Stomach smooth muscle (tissue), 2 donors: Measurements from ENCODE around the gene TRAF5.
"Not testable (repeated sequence)": the region's sequence is repeated elsewhere in the genome, so short reads cannot be mapped to it uniquely, and the experiment has no call there.

ENCODE experiments used
- H3K27ac ChIP-seq: one replicate; pipeline ENCODE4 v1.7.0; 2013; ENCODE audit warnings: mild to moderate bottlenecking, low read length, inconsistent platforms
- H3K27me3 ChIP-seq, 2 donors: one replicate each; pipeline ENCODE4 v1.7.0; 2013; ENCODE audit warnings: low read length in 2 of 2; ENCODE audit not compliant: insufficient read depth in 2 of 2, control insufficient read depth in 1 of 2
- H3K36me3 ChIP-seq, 2 donors: one replicate each; pipeline ENCODE4 v1.7.0; 2013; ENCODE audit warnings: low read length in 2 of 2; ENCODE audit not compliant: control insufficient read depth in 2 of 2, insufficient read depth in 2 of 2
- H3K4me1 ChIP-seq: one replicate; pipeline ENCODE4 v1.7.0; 2013; ENCODE audit warnings: low read length; ENCODE audit not compliant: control insufficient read depth, insufficient read depth
- H3K4me3 ChIP-seq, 2 donors: one replicate each; pipeline ENCODE4 v1.7.0; 2013; ENCODE audit warnings: low read length in 2 of 2
- H3K9ac ChIP-seq, 2 donors: one replicate each; pipeline ENCODE4 v1.7.0; 2013; ENCODE audit warnings: low read length in 2 of 2, mild to moderate bottlenecking in 1 of 2
- H3K9me3 ChIP-seq, 2 donors: one replicate each; pipeline ENCODE4 v1.7.0; 2013; ENCODE audit warnings: low read length in 2 of 2; ENCODE audit not compliant: control insufficient read depth in 2 of 2
- donor health status: healthy.
- donor health status: Pancreatic carcinoma.

Gene TRAF5

GRCh38 chr1:211378844-211379243 is 52.2 kb downstream of the TRAF5 start:
- H3K4me3 ChIP-seq = no peak overlapping the region
- H3K36me3 ChIP-seq = peaks cover 3 to 10% of the 10 kb centered on the region in 2 donors
- H3K9me3 ChIP-seq = no peaks in the 10 kb centered on the region
- no peak overlapping the region for H3K9ac ChIP-seq
- H3K27me3 ChIP-seq = no peaks in the 10 kb centered on the region
- no peaks in the 10 kb centered on the region for H3K4me1 ChIP-seq
- no peak overlapping the region for H3K27ac ChIP-seq

- H3K27ac ChIP-seq = no peak overlapping the region
- no peak overlapping the region for H3K9ac ChIP-seq
- H3K36me3 ChIP-seq = peaks cover 0 to 7% of the 10 kb centered on the region in 2 donors
- no peaks in the 10 kb centered on the region for H3K4me1 ChIP-seq
- no peak overlapping the region for H3K4me3 ChIP-seq
- no peaks in the 10 kb centered on the region for H3K27me3 ChIP-seq
- H3K9me3 ChIP-seq = no peaks in the 10 kb centered on the region
Measured at GRCh38 chr1:211379446-211379845, 52.8 kb downstream of the TRAF5 start.

DNA sequence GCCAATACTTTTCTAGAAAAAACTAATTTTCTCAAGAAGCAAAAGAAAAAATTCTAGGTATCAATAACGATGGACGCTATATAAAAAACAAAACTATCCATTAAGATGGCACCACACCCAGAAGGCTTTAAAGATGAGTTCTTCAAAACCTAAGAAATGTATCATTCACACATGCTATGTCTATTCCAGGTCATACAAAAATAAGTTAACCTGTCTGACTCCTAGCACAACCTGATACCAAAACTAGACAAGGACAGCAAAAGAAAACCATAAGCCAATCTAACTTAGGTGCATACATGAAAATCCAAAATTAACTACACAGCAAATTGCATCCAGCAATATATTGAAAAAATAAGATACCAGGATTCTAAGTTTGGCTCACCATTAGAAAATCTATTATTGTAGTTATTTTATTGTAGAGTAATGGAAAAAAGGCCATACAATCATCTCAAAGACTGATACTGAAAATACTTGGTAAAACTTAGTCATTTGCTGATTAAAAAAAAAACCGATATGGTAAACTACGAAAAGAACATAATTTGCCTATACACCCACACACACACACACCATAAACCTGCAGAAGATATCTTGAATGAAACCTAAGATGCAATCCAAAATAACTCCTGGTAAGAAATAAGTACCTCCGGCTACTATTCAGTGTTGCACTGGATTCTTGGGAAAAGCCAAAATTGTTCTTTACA is 55.0 kb downstream of the TRAF5 start:
- H3K27me3 ChIP-seq = no peaks in the 10 kb centered on the region
- H3K36me3 ChIP-seq = peaks cover 0 to 4% of the 10 kb centered on the region in 2 donors
- no peak overlapping the region for H3K9ac ChIP-seq
- no peaks in the 10 kb centered on the region for H3K4me1 ChIP-seq
- H3K27ac ChIP-seq = no peak overlapping the region
- H3K4me3 ChIP-seq = peak overlapping the region; percentile 86 to 88
- H3K9me3 ChIP-seq = no peaks in the 10 kb centered on the region

- Histone ChIP-seq H3K9me3 (no peaks in the 10 kb centered on the region), H3K27me3 (no peaks in the 10 kb centered on the region), H3K4me1 (no peaks in the 10 kb centered on the region), H3K27ac (peak overlapping the region; percentile 88), H3K36me3 (no peaks in the 10 kb centered on the region), H3K4me3 (peak overlapping the region; percentile 86 to 88), H3K9ac (peak overlapping the region; percentile 93 to 96)
Measured at GRCh38 chr1:211382182-211382713, 55.6 kb downstream of the TRAF5 start.

DNA sequence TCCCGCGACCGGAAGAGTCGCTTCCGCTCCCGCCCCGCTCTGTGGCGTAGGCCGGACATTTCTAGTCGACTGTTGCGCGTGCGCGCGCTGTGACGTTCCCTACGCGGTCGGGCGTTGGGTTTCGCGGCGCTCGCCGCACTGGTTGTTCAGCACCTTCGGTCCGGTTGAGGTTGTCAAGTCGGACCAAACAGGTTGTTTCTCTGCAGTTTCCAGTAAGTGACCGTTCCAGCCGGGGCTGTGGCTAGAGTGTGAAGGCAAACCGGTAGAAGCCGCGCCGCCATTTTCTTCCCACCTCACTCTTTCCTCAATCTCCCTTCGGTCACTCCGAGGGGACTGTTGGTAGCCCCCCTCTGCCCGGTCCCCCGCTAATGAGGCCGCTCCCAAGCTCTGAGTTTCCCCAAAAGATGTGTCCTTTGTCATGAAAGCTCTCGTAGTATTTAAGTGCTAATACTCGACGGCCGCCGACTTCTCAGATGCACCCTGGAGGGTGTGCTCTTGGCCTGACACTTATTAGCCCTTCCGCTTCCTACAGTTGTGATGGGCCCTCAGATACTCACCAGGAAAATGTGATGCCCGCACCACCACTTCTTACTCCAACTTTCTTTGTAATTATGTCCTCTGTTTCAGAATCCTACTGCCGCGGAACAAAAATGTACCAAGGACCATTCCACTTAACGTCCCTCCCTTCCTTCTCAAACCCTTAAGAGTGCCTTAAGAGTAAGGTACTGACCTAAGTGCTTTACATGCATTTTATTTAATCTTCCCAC is 56.3 kb downstream of the TRAF5 start:
- Histone ChIP-seq H3K27me3 (no peaks in the 10 kb centered on the region), H3K4me1 (no peaks in the 10 kb centered on the region), H3K4me3 (peak overlapping the region; percentile 86 to 88), H3K36me3 (no peaks in the 10 kb centered on the region), H3K9ac (peak overlapping the region; percentile 93 to 96), H3K9me3 (no peaks in the 10 kb centered on the region), H3K27ac (peak overlapping the region; percentile 88)

DNA sequence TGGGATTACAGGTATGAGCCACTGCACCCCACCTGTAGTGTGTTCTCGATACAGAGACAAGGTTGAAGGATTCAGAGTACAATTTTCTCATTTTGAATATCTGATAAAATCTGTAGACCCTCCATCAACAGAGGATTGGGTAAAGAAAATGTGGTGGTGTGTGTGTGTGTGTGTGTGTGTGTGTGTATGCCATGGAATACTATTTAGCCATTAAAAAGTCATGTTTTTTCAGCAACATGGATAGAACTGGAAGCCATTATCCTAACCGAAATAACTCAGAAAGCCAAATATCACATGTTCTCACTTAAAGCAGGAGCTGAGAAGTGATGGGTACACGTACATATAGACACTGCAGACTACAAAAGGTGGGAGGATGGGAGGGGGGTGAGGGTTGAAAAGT is 57.9 kb downstream of the TRAF5 start:
- H3K36me3 ChIP-seq = no peaks in the 10 kb centered on the region

GRCh38 chr1:211386921-211387320 is 60.3 kb downstream of the TRAF5 start:
- H3K36me3 ChIP-seq = no peaks in the 10 kb centered on the region
- H3K4me1 ChIP-seq = no peaks in the 10 kb centered on the region
- no peak overlapping the region for H3K27ac ChIP-seq
- H3K27me3 ChIP-seq = no peaks in the 10 kb centered on the region
- H3K4me3 ChIP-seq = no peak overlapping the region
- no peak overlapping the region for H3K9ac ChIP-seq
- H3K9me3 ChIP-seq = no peaks in the 10 kb centered on the region

More for the DNA sequence above, 57.9 kb downstream of the TRAF5 start:
- H3K9me3 ChIP-seq = no peaks in the 10 kb centered on the region
- no peaks in the 10 kb centered on the region for H3K27me3 ChIP-seq
- H3K4me1 ChIP-seq = no peaks in the 10 kb centered on the region
- no peak overlapping the region for H3K27ac ChIP-seq
- no peak overlapping the region for H3K9ac ChIP-seq
- no peak overlapping the region for H3K4me3 ChIP-seq

DNA sequence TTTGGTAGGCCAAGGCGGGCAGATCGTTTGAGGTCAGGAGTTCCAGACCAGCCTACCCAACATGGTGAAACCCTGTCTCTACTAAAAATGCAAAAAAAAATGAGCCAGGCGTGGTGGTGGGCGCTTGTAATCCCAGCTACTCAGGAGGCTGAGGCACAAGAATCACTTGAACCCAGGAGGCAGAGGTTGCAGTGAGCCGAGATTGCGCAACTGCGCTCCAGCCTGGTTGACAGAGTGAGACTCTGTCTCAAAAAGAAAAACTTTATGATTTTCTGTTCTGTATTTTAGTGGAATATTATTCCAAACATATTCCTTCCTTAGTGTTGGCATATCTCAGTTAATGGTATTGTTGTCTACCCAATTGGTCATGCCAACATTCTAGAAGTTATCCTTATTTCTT is 64.2 kb downstream of the TRAF5 start:
- not testable (repeated sequence) for H3K36me3 ChIP-seq, H3K27ac ChIP-seq, H3K27me3 ChIP-seq, H3K9me3 ChIP-seq, H3K9ac ChIP-seq, H3K4me3 ChIP-seq, H3K4me1 ChIP-seq

DNA sequence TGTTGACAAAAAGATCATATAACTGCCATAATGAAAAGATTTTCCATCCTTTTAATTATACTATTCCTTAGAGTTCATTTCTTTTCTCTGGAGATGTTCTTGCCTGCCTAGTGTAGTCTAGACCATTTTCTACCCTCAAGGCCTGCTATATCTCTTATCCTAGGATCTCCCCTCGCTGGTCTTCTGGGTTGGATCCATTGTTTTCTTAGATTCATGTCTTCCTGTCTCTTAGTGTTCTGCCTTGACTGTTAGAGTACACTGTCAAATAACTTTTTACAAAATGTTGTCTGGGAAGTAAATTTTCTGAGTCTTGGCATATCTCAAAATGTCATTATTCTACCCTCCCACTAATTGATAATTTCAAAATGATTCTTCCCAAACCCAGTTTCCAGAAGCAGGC is 66.6 kb downstream of the TRAF5 start:
- Histone ChIP-seq H3K4me1 (no peaks in the 10 kb centered on the region), H3K27me3 (no peaks in the 10 kb centered on the region), H3K36me3 (no peaks in the 10 kb centered on the region), H3K9ac (no peak overlapping the region), H3K9me3 (no peaks in the 10 kb centered on the region), H3K27ac (no peak overlapping the region), H3K4me3 (no peak overlapping the region)

GRCh38 chr1:211398266-211398930 is 71.8 kb downstream of the TRAF5 start:
- H3K4me3 ChIP-seq, H3K9ac ChIP-seq, H3K9me3 ChIP-seq, H3K4me1 ChIP-seq, H3K27me3 ChIP-seq, H3K36me3 ChIP-seq, H3K27ac ChIP-seq: not testable (repeated sequence)
